Pancreas (tissue), 10 donors: ENCODE data around the gene ADCY4. TPM values are rescaled to one million over a fixed set of nuclear protein-coding genes. Genes with fewer than 3 reads are reported as not detected.
"Not testable (repeated sequence)": the region's sequence is repeated elsewhere in the genome, so short reads cannot be mapped to it uniquely, and the experiment has no call there.

Experiments used
- ATAC-seq, 4 donors: fragments of 200-7000 bp; cut with Tn5 transposase; one replicate each; pipeline versions ENCODE4 v1.8.0 to v1.9.1; 2020; ENCODE audit warnings: mild to moderate bottlenecking in 4 of 4, moderate library complexity in 4 of 4
- DNase-seq, 6 donors: peaks; one replicate each; pipeline ENCODE4 v3.0.0-alpha.2; 2020
- FAIRE-seq: peaks from 2 replicates; lab custom pipeline; 2012; peaks lifted over from hg19 to GRCh38; lab: Jason Lieb, UNC
- H3K27ac ChIP-seq, 4 donors: fragments of 200-600 bp; sonication (generic); 1 replicate in 3 of 4; 2 replicates in 1 of 4; pipeline versions ENCODE4 v1.5.0 to v1.8.0; 2020
- H3K27me3 ChIP-seq, 4 donors: fragments of 200-600 bp; one replicate each; pipeline ENCODE4 v1.8.0; 2021
- H3K36me3 ChIP-seq, 3 donors: fragments of 200-600 bp; sonication (generic) in 1 of 3; one replicate each; pipeline versions ENCODE4 v1.5.0 to v1.8.0; 2020 to 2021
- H3K4me1 ChIP-seq, 3 donors: fragments of 200-600 bp; one replicate each; pipeline ENCODE4 v1.8.0; 2021
- H3K4me3 ChIP-seq, 4 donors: fragments of 200-600 bp; sonication (generic) in 2 of 4; one replicate each; pipeline versions ENCODE4 v1.5.0 to v1.8.0; 2020 to 2021
- H3K9me3 ChIP-seq, 4 donors: fragments of 200-600 bp; one replicate each; pipeline ENCODE4 v1.8.0; 2021
- WGBS, 2 donors: extraction: QIAGEN DNeasy Blood & Tissue Kit; methylation state at CpG; one replicate each; pipeline ENCODE4 v1.1.7; 2013; 5-methylcytosine and 5-hydroxymethylcytosine counted together
- intact Hi-C, 3 donors: fragments of 100-400 bp; cut with DNase I; formaldehyde crosslinking; loops; one replicate each; pipeline versions ENCODE4 v1.11.1 to v1.14.2; 2022
- polyA plus RNA-seq, 2 donors: library from polyadenylated mRNA; stranded (reverse); fragments of 200-250 nt; gene quantifications; one replicate each; pipeline ENCODE4 v1.2.3, GENCODE V29; 2013
- total RNA-seq, 6 donors: library from RNA; stranded (reverse); fragmentation: NEBNext Ultra II Directional in 4 of 6; extraction: Animal tissue kit (Norgen Biotek cat#: 25700) in 4 of 6; gene quantifications; one replicate each; pipeline versions ENCODE4 v1.2.1 to v1.2.4, GENCODE V29; 2021 to 2023
- TF ChIP-seq, protein P1 (sequence below), 4 donors: fragments of 200-600 bp; sonication (generic) in 3 of 4; IDR thresholded peaks; one replicate each; pipeline versions ENCODE4 v1.5.0 to v1.8.0; 2021; ENCODE audit warnings: antibody characterized with exemption in 4 of 4
- donor health status: healthy with polysubstance abuse.
- donor health status: DM: no; HTN: no; CAD: no; lungs with moderate emphysema.
- donor health status: DM: no; HTN: no; CAD: no.
- donor health status: control.
- donor health status: control.
- donor health status: Bipolar disorder and iron deficiency.
- donor health status: DM: yes; HTN: yes; CAD: no.
- donor health status: DM: no; HTN: no; CAD: no.
- donor health status: DM: no; HTN: no; CAD: no.
- donor health status: DM: yes; HTN: yes; CAD: no.

Gene ADCY4
- total and polyA plus RNA-seq, 8 donors, result 3.2 to 59.3 (median 5.3) TPM

DNA sequence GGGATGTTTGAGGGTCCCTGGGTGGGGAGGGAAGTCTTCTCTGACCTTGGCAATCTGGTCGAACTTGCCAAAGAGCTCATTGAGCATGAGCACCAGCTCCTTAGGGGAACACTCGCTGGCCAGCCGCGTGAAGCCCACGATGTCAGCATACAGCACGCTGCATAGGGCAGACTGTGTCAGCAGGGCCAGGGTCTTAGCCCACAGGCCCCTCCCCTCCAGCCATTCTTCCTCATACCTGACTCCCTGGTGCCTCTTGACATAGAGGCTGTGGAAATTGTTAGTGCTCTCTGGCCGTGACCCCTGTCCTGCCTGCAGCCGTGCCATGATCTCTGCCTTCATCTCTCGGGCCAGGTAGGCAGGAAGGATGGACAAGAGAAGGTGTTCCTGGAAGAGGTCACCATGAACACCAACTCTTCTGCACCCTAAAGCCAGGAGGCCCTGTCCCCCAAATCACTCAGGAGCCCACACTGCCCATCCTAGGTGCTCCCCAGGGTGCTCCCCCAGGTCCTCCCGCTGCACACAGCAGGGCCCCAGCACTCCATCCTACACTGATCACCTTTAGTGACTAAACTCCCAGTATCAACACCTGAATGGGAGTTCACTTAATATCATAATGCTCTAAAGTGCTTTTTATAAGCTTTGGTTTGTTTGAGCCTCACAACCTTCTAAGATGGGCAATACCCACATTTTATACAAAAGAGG is 3.7 kb downstream of the ADCY4 start:
- FAIRE-seq, result no peak
- TF ChIP-seq, protein P1, sequence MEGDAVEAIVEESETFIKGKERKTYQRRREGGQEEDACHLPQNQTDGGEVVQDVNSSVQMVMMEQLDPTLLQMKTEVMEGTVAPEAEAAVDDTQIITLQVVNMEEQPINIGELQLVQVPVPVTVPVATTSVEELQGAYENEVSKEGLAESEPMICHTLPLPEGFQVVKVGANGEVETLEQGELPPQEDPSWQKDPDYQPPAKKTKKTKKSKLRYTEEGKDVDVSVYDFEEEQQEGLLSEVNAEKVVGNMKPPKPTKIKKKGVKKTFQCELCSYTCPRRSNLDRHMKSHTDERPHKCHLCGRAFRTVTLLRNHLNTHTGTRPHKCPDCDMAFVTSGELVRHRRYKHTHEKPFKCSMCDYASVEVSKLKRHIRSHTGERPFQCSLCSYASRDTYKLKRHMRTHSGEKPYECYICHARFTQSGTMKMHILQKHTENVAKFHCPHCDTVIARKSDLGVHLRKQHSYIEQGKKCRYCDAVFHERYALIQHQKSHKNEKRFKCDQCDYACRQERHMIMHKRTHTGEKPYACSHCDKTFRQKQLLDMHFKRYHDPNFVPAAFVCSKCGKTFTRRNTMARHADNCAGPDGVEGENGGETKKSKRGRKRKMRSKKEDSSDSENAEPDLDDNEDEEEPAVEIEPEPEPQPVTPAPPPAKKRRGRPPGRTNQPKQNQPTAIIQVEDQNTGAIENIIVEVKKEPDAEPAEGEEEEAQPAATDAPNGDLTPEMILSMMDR (IDR thresholded peaks at IDR 0.05), result no peak
- intact Hi-C loops, result loop anchor here (5.0 to 10.0 kb wide), 2 partner anchors 101 to 104 kb away; no protein-coding TSS in a partner anchor
- Histone ChIP-seq H3K27me3 (peaks cover 0 to 6% (median 0%) of the 10 kb centered on the region in 4 donors), H3K9me3 (no peaks in the 10 kb centered on the region), H3K4me3 (no peak overlapping the region), H3K4me1 (peaks cover 5 to 19% (median 15%) of the 10 kb centered on the region in 3 donors), H3K27ac (no peak overlapping the region), H3K36me3 (no peaks in the 10 kb centered on the region)
- no peak for ATAC-seq
- no peak for DNase-seq
- WGBS, 2 donors, result 82 to 85% methylated on average over 10 of the region's 10 CpGs

DNA sequence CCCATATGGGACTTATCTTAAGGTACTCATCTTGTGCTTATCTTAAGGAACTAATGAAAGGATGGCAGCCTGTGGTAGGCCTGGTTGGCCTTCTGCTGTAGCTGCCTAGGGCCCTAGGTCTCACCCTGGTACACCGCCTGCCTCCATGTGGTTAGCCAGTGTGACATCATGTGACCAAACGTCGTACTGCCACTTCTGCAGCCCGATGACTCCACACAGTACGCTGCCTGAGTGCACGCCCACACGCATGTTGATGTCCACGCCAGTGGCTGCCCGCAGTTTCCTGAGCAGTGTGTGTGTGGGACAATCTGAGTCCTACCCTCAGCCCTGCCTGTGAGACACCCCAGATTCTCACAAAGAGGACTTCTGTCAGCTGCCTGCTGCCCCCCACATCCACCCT is 5.1 kb downstream of the ADCY4 start:
- H3K9me3 ChIP-seq, result no peaks in the 10 kb centered on the region
- intact Hi-C loops, result loop anchor here (5.0 to 10.0 kb wide), 2 partner anchors 103 to 105 kb away; no protein-coding TSS in a partner anchor
- ATAC-seq (peak in 2 of 4 donors; percentile 1 to 8), FAIRE-seq (no peak), DNase-seq (no peak)
- peaks cover 0 to 6% (median 0%) of the 10 kb centered on the region in 4 donors for H3K27me3 ChIP-seq
- H3K4me3 ChIP-seq, result no peak overlapping the region
- WGBS, 2 donors, result 73 to 84% methylated on average over 9 of the region's 9 CpGs
- TF ChIP-seq, protein P1 (IDR thresholded peaks at IDR 0.05), result no peak
- no peak overlapping the region for H3K27ac ChIP-seq
- H3K4me1 ChIP-seq, result peaks cover 5 to 17% (median 15%) of the 10 kb centered on the region in 3 donors
- H3K36me3 ChIP-seq, result no peaks in the 10 kb centered on the region

DNA sequence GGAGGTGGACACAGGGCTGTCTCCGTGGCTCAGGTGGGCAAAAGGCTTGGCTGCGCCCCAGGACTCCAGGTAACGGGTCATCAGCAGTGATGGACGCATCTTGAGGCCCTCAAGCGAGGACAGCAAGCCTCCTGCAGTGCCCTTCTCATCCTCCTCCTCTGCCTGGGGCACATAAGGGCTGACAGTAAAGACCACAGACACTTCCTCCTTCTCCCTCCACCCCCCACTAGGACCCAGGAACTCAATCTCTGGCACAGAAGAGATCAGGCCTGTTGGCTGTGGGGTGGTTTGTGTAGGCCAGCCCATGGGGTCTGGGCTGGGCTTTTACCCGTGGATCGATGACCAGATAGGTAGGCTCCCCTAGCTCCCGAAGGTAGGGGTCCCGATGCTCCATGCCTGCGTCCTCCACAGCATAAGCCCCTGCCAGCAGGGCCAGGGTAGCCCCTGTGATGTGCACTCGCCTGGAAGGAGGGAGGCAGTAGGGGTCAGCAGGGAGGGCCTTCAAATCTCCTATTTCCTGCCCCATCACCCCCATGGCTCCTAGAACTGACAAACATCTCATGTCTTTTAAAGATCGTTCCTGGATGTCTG is 5.7 kb downstream of the ADCY4 start:
- TF ChIP-seq, protein P1 (IDR thresholded peaks at IDR 0.05), result no peak
- FAIRE-seq (no peak), ATAC-seq (no peak), DNase-seq (no peak)
- Histone ChIP-seq H3K36me3 (no peaks in the 10 kb centered on the region), H3K4me1 (peaks cover 5 to 12% (median 11%) of the 10 kb centered on the region in 3 donors), H3K27me3 (peaks cover 0 to 6% (median 0%) of the 10 kb centered on the region in 4 donors), H3K4me3 (no peak overlapping the region), H3K27ac (no peak overlapping the region), H3K9me3 (no peaks in the 10 kb centered on the region)
- 74 to 83% methylated on average over 12 of the region's 12 CpGs for WGBS, 2 donors
- intact Hi-C loops, result no loop called here

DNA sequence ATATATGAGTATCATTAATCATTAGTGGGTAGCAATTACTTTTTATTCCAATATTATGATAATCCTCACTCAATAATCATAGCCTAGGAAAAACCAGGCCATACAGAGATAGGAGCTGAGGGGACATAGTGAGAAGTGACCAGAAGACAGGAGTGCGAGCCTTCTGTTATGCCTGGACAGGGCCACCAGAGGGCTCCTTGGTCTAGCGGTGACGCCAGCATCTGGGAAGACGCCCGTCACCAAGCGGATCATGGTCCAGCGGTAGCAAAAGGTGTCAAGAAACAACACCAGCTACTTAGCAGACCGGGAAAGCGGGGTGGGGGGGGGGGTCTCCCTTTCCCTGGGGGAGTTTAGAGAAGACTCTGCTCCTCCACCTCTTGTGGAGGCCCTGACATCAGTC is 7.0 kb downstream of the ADCY4 start:
- H3K4me3 ChIP-seq, ATAC-seq, H3K4me1 ChIP-seq, intact Hi-C loops, FAIRE-seq, H3K27me3 ChIP-seq, H3K27ac ChIP-seq, H3K36me3 ChIP-seq, H3K9me3 ChIP-seq: not testable (repeated sequence)
- TF ChIP-seq, protein P1 (IDR thresholded peaks at IDR 0.05), result peak; percentile 32 to 57 (median 49)
- DNase-seq, result peak in 5 of 6 donors; percentile 44 to 80 (median 70)
- WGBS, 2 donors, result 2% methylated on average over 9 of the region's 9 CpGs
